Activated CD4-positive, alpha-beta T cell treated with anti-CD3 and anti-CD28 coated beads for 24 hours (primary cell): ENCODE data around the gene PSMA3.

Experiments
- DNase-seq, 2 donors: peaks; one replicate each; pipeline ENCODE4 v3.0.0-alpha.2; 2020; ENCODE audit warnings: low read depth in 2 of 2

PSMA3 gene

GRCh38 chr14:58299401-58300330 lies 55.0 kb downstream of the PSMA3 start:
- DNase-seq: no peak

GRCh38 chr14:58301416-58301815 lies 56.8 kb downstream of the PSMA3 start:
- no peak for DNase-seq

GRCh38 chr14:58305730-58306129 lies 61.1 kb downstream of the PSMA3 start:
- DNase-seq: no peak

GRCh38 chr14:58307597-58308316 lies 63.1 kb downstream of the PSMA3 start:
- DNase-seq: no peak

- DNase-seq: no peak
These were observed 64.4 kb downstream of the PSMA3 start for GRCh38 chr14:58309086-58309485.

- no peak for DNase-seq
These were observed 69.1 kb downstream of the PSMA3 start for GRCh38 chr14:58313699-58314098.

- no peak for DNase-seq
These were observed 71.0 kb downstream of the PSMA3 start for GRCh38 chr14:58315606-58316005.
